ENCODE measurements around the gene CSMD2.

DNA sequence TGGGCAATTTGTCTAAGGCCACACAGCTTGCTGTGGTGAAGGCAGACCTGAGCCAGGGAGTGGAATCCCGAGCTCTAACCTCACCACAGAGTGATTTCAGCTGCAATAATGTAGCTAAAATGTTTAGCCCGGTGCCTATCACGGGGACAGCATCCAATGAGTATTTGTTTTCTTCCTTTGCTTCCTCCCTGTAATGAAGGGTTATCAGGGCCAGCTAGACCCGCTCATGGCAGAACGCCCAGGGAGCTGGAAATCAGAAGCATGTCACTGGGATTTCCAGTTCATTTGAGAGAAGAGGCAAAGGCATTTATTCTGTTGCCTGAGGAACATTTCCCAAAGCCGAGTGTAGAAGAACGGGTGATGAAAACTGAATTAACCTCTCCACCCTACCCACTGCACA, 509.5 kb downstream of the CSMD2 start:
- TF ChIP-seq, protein P1, sequence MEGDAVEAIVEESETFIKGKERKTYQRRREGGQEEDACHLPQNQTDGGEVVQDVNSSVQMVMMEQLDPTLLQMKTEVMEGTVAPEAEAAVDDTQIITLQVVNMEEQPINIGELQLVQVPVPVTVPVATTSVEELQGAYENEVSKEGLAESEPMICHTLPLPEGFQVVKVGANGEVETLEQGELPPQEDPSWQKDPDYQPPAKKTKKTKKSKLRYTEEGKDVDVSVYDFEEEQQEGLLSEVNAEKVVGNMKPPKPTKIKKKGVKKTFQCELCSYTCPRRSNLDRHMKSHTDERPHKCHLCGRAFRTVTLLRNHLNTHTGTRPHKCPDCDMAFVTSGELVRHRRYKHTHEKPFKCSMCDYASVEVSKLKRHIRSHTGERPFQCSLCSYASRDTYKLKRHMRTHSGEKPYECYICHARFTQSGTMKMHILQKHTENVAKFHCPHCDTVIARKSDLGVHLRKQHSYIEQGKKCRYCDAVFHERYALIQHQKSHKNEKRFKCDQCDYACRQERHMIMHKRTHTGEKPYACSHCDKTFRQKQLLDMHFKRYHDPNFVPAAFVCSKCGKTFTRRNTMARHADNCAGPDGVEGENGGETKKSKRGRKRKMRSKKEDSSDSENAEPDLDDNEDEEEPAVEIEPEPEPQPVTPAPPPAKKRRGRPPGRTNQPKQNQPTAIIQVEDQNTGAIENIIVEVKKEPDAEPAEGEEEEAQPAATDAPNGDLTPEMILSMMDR (IDR thresholded peaks at IDR 0.05): no peak
- TF ChIP-seq POLR2AphosphoS5 (IDR thresholded peaks at IDR 0.05) (no peak), POLR2A (IDR thresholded peaks at IDR 0.05) (no peak), EP300 (IDR thresholded peaks at IDR 0.05; ENCODE audit: low read depth) (no peak)

Data from transverse colon (tissue), 4 donors.